Adrenal gland (tissue), 12 donors: ENCODE measurements around the gene PACS2. TPM values are rescaled to one million over a fixed set of nuclear protein-coding genes. Genes with fewer than 3 reads are reported as not detected.

Experiments
- DNase-seq, 7 donors: peaks; one replicate each; pipeline ENCODE4 v3.0.0-alpha.2; 2019 to 2020
- H3K27ac ChIP-seq, 5 donors: fragments of 200-600 bp; sonication (generic) in 4 of 5; 1 replicate in 3 of 5; 2 replicates in 2 of 5; pipeline versions ENCODE4 v1.5.1 to v1.8.0; 2016 to 2020; ENCODE audit warnings: mild to moderate bottlenecking in 1 of 5
- H3K27me3 ChIP-seq: fragments of 200-600 bp; 2 replicates; pipeline ENCODE4 v1.8.0; 2021
- H3K36me3 ChIP-seq, 2 donors: fragments of 200-600 bp; replicated peaks in 1 of 2; 1 replicate in 1 of 2; 2 replicates in 1 of 2; pipeline versions ENCODE4 v1.5.1 to v1.8.0; 2018 to 2022
- H3K4me1 ChIP-seq, 2 donors: fragments of 200-600 bp; replicated peaks in 1 of 2; 1 replicate in 1 of 2; 2 replicates in 1 of 2; pipeline versions ENCODE4 v1.5.1 to v1.8.0; 2018 to 2021
- H3K4me3 ChIP-seq, 4 donors: fragments of 200-600 bp; sonication (generic) in 3 of 4; one replicate each; pipeline ENCODE4 v1.5.1; 2016 to 2018
- H3K9me3 ChIP-seq, 3 donors: fragments of 200-600 bp; sonication (generic) in 1 of 3; replicated peaks in 1 of 3; 1 replicate in 2 of 3; 2 replicates in 1 of 3; pipeline versions ENCODE4 v1.5.1 to v1.8.0; 2016 to 2021
- POLR2A ChIP-seq, 2 donors: fragments of 450-650 bp; IDR thresholded peaks; one replicate each; pipeline ENCODE4 v1.6.1; 2017; ENCODE audit warnings: antibody characterized with exemption in 2 of 2, mild to moderate bottlenecking in 2 of 2, moderate library complexity in 1 of 2
- WGBS, 4 donors: extraction: QIAGEN DNeasy Blood & Tissue Kit in 2 of 4; methylation state at CpG; one replicate each; pipeline versions ENCODE4 v1.1.5 to v1.1.7; 2013 to 2017; 5-methylcytosine and 5-hydroxymethylcytosine counted together
- intact Hi-C, 2 donors: fragments of 100-400 bp; cut with DNase I; formaldehyde crosslinking; loops; one replicate each; pipeline versions ENCODE4 v1.14.1 to v1.15.0; 2022 to 2023
- polyA plus RNA-seq, 3 donors: library from polyadenylated mRNA; stranded (reverse); fragments of 200-250 nt in 2 of 3; fragments of 350-450 nt in 1 of 3; fragmentation: Illumina TruSeq in 1 of 3; extraction: RNeasy Lipid Tissue Mini Kit (QIAGEN cat#74804) in 1 of 3; gene quantifications; one replicate each; pipeline ENCODE4 v1.2.3, GENCODE V29; 2013 to 2014
- total RNA-seq, 9 donors: library from RNA; depleted of rRNA in 4 of 9; stranded (reverse); fragments of >200 nt in 4 of 9; fragments of 120-200 nt in 1 of 9; fragmentation: NEBNext Ultra II Directional in 1 of 9; extraction: Animal tissue kit (Norgen Biotek cat#: 25700) in 1 of 9; gene quantifications; one replicate each; pipeline versions ENCODE4 v1.1.0 to v1.2.4, GENCODE V29; 2013 to 2023
- TF ChIP-seq, protein P1 (sequence below), 6 experiments: fragments of 450-650 bp in 4 of 6; fragments of 200-600 bp in 2 of 6; sonication (generic) in 1 of 6; IDR thresholded peaks; 1 replicate in 5 of 6; 2 replicates in 1 of 6; pipeline versions ENCODE4 v1.5.1 to v1.8.0; 2016 to 2021; ENCODE audit warnings: antibody characterized with exemption in 6 of 6, mild to moderate bottlenecking in 2 of 6, moderate library complexity in 1 of 6
- donor health status: healthy with polysubstance abuse.
- donor health status: Bipolar disorder and iron deficiency.
- donor health status: DM: yes; HTN: yes; CAD: no.
- donor health status: DM: no; HTN: no; CAD: no.
- donor health status: DM: no; HTN: no; CAD: no.
- donor health status: DM: yes; HTN: yes; CAD: no.

The PACS2 gene
- total and polyA plus RNA-seq, 12 donors = 19.5 to 221 (median 81.1) TPM

DNA sequence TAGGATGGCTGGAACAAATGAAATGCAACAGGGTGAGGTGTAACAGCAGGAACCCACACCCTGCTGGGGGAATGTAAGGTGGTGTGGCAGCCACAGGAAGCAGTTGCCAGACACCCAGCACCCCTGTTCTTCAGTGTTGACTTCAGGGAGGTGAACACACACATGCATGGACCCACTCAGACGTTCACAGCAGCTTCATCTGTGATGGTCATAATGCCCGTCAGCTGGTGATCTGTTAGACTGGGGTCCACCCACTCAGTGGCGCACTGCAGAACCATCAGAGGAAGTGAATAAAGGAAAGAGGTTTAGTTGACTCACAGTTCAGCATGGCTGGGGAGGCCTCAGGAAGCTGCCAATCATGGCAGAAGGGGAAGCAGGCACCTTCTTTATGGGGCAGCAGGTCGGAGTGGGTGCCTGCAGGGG is 61.1 kb downstream of the PACS2 start:
- Histone ChIP-seq H3K4me3 (no peak overlapping the region), H3K9me3 (no peaks in the 10 kb centered on the region), H3K27me3 (no peaks in the 10 kb centered on the region), H3K4me1 (no peaks in the 10 kb centered on the region), H3K36me3 (no peaks in the 10 kb centered on the region), H3K27ac (no peak overlapping the region)
- intact Hi-C loops = no loop called here
- TF ChIP-seq POLR2A (IDR thresholded peaks at IDR 0.05) = no peak
- TF ChIP-seq, protein P1, sequence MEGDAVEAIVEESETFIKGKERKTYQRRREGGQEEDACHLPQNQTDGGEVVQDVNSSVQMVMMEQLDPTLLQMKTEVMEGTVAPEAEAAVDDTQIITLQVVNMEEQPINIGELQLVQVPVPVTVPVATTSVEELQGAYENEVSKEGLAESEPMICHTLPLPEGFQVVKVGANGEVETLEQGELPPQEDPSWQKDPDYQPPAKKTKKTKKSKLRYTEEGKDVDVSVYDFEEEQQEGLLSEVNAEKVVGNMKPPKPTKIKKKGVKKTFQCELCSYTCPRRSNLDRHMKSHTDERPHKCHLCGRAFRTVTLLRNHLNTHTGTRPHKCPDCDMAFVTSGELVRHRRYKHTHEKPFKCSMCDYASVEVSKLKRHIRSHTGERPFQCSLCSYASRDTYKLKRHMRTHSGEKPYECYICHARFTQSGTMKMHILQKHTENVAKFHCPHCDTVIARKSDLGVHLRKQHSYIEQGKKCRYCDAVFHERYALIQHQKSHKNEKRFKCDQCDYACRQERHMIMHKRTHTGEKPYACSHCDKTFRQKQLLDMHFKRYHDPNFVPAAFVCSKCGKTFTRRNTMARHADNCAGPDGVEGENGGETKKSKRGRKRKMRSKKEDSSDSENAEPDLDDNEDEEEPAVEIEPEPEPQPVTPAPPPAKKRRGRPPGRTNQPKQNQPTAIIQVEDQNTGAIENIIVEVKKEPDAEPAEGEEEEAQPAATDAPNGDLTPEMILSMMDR (IDR thresholded peaks at IDR 0.05) = no peak
- no peak for DNase-seq
- 50 to 90% (median 62%) methylated on average over 4 of the region's 4 CpGs for WGBS, 4 donors

DNA sequence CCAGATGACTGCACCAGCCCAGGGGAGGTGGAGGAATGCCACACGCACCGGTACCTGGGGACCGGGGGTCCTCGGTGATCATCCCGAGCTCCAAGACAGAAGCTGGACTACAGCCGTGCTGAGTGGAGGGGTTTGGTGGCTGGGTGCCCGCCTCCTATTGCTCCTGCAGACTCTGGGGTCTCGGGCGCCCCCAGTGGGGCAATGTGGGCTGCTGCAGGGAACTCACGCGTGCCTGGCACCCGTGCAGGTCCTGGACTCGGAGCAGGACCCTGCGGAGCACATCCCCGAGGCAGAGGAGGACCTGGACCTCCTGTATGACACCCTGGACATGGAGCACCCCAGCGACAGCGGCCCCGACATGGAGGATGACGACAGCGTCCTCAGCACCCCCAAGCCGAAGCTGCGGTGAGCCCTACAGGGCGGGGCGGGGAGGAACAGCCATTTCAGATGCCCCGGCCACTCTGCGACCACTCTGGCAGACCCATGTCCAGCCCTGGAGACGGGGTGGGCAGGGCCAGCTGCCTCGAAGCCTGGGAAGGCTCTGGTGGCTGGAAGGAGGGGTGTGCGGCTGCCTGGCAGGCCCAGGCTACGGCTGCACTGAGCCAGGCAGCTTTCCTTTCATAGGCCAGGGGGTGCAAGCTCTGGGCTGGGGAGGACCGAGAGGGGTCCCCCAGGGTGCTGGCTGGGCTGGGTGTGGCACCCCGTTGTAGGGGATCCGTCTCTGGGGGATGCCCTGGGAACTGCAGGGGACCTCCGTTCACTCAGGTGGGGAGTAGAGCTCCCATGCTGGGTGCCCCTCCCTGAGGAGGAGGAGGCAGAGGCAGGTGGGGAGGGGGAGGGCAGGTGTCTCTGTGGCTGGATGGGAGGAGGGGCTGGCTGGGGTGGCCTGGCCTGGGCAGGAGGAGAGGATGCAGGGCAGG is 62.2 kb downstream of the PACS2 start:
- H3K36me3 ChIP-seq = no peaks in the 10 kb centered on the region

DNA sequence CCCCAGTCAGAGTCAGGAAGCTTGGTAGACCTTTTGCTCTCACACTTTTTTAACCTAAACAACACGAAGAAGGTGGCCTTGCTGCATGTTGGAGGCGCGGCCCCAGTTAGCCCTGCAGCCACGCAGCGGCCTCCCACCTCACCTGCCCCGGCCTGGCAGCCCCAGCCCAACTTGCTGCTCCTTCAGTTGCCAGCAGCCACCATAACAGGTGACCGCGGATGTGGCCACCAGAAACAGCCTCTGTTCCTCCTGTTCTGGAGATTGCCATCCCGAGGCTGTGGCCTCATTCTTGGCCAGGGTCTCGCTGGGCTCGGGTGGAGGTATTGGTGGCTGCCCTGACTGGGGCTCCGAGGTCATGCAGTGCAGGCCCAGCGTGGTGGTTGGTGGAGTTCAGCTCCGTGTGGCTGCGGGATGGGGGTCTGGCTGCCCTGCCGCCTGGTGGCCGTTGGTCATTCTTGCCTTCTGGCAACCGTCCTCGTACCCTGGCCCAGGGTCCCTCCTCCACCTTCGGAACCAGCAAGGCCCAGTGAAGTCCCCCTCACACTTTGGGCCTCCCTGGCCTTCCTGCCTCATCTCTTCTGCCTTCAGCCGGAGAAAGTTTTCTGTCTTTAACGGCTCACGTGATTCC is 63.1 kb downstream of the PACS2 start:
- Histone ChIP-seq H3K27me3 (no peaks in the 10 kb centered on the region), H3K4me3 (no peak overlapping the region), H3K9me3 (no peaks in the 10 kb centered on the region), H3K4me1 (no peaks in the 10 kb centered on the region), H3K27ac (no peak overlapping the region), H3K36me3 (peaks cover 0 to 7% of the 10 kb centered on the region in 2 donors)
- no peak for DNase-seq
- no peak for TF ChIP-seq POLR2A (IDR thresholded peaks at IDR 0.05)
- TF ChIP-seq, protein P1 (IDR thresholded peaks at IDR 0.05) = no peak
- WGBS, 4 donors = 85 to 91% (median 88%) methylated on average over 15 to 23 of the region's 23 CpGs
- intact Hi-C loops = no loop called here

More for the DNA sequence above, 62.2 kb downstream of the PACS2 start:
- H3K27me3 ChIP-seq = no peaks in the 10 kb centered on the region
- H3K27ac ChIP-seq = no peak overlapping the region
- TF ChIP-seq, protein P1 (IDR thresholded peaks at IDR 0.05) = no peak
- no peak for TF ChIP-seq POLR2A (IDR thresholded peaks at IDR 0.05)
- no peak for DNase-seq
- no peaks in the 10 kb centered on the region for H3K9me3 ChIP-seq
- WGBS, 4 donors = 75 to 81% (median 76%) methylated on average over 20 to 34 of the region's 34 CpGs
- H3K4me1 ChIP-seq = no peaks in the 10 kb centered on the region
- intact Hi-C loops = no loop called here
- H3K4me3 ChIP-seq = no peak overlapping the region

DNA sequence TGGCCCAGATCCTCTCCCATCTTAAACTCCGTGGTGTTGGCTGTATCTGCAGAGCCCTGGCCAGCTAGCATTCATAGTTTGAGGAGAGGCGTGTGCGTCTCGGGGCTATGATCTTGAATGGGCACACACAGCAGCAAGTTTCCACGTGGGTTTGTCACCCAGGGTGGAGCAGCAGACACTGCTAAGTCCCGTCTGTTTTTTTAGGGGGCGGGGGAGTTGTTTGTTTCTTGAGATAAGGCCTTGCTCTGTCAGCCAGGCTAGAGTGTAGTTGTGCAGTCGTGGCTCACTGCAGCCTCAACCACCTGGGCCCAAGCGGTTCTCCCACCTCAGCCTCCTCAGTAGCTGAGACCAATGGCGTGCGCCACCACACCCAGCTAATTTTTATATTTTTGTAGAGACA is 63.7 kb downstream of the PACS2 start:
- H3K27ac ChIP-seq = no peak overlapping the region
- H3K4me1 ChIP-seq = no peaks in the 10 kb centered on the region
- H3K27me3 ChIP-seq = no peaks in the 10 kb centered on the region
- no peak overlapping the region for H3K4me3 ChIP-seq
- peaks cover 0 to 13% of the 10 kb centered on the region in 2 donors for H3K36me3 ChIP-seq
- no peak for DNase-seq
- TF ChIP-seq POLR2A (IDR thresholded peaks at IDR 0.05) = no peak
- TF ChIP-seq, protein P1 (IDR thresholded peaks at IDR 0.05) = no peak
- no peaks in the 10 kb centered on the region for H3K9me3 ChIP-seq
- WGBS, 4 donors = 83 to 89% (median 85%) methylated on average over 10 to 11 of the region's 11 CpGs; no CpG with 5 or more reads in 1 of the 4 donors
- intact Hi-C loops = no loop called here
